GM23248 (cell line): ENCODE data around the gene NR2C2. TPM values are rescaled to one million over a fixed set of nuclear protein-coding genes. Genes with fewer than 3 reads are reported as not detected.
"Not testable (repeated sequence)": the region's sequence is repeated elsewhere in the genome, so short reads cannot be mapped to it uniquely, and the experiment has no call there.

Source experiments
- DNase-seq: peaks from one replicate; pipeline ENCODE4 v3.0.0-alpha.2; 2015
- H2AFZ ChIP-seq: fragments of 200-600 bp; sonication (generic); 2 replicates; pipeline ENCODE4 v1.6.1; 2016; ENCODE audit warnings: antibody characterized with exemption
- H3F3A ChIP-seq: fragments of 200-600 bp; sonication (generic); 2 replicates; pipeline ENCODE4 v1.6.1; 2016; ENCODE audit warnings: mild to moderate bottlenecking, antibody characterized with exemption, mixed run types; ENCODE audit not compliant: insufficient read depth
- H3K27ac ChIP-seq: fragments of 200-600 bp; sonication (generic); 2 replicates; pipeline ENCODE4 v1.5.1; 2016; ENCODE audit warnings: mild to moderate bottlenecking
- H3K27me3 ChIP-seq: fragments of 200-600 bp; sonication (generic); replicated peaks from 2 replicates; pipeline ENCODE4 v1.6.1; 2016; ENCODE audit warnings: mild to moderate bottlenecking; ENCODE audit not compliant: insufficient read depth
- H3K36me3 ChIP-seq: fragments of 200-600 bp; sonication (generic); 2 replicates; pipeline ENCODE4 v1.6.1; 2016; ENCODE audit warnings: low read depth, mild to moderate bottlenecking
- H3K4me1 ChIP-seq: fragments of 200-600 bp; sonication (generic); 2 replicates; pipeline ENCODE4 v1.6.1; 2016; ENCODE audit warnings: mild to moderate bottlenecking; ENCODE audit not compliant: insufficient read depth
- H3K4me2 ChIP-seq: fragments of 200-600 bp; sonication (generic); one replicate; pipeline ENCODE4 v1.6.1; 2016; ENCODE audit warnings: mild to moderate bottlenecking; ENCODE audit not compliant: unreplicated experiment
- H3K4me3 ChIP-seq: fragments of 200-600 bp; sonication (generic); 2 replicates; pipeline ENCODE4 v1.5.1; 2016; ENCODE audit warnings: mild to moderate bottlenecking
- H3K79me2 ChIP-seq: fragments of 200-600 bp; sonication (generic); 2 replicates; pipeline ENCODE4 v1.6.1; 2016; ENCODE audit warnings: mild to moderate bottlenecking; ENCODE audit not compliant: insufficient read depth
- H3K9ac ChIP-seq: fragments of 200-600 bp; sonication (generic); 2 replicates; pipeline ENCODE4 v1.6.1; 2016; ENCODE audit warnings: mild to moderate bottlenecking
- H3K9me2 ChIP-seq: fragments of 200-600 bp; sonication (generic); 2 replicates; pipeline ENCODE4 v1.6.1; 2016; ENCODE audit warnings: mixed run types, mild to moderate bottlenecking, moderate library complexity; ENCODE audit not compliant: insufficient read depth
- H3K9me3 ChIP-seq: fragments of 200-600 bp; sonication (generic); one replicate; pipeline ENCODE4 v1.6.1; 2017; ENCODE audit warnings: low read depth
- H4K20me1 ChIP-seq: fragments of 200-600 bp; sonication (generic); 2 replicates; pipeline ENCODE4 v1.6.0; 2016; ENCODE audit not compliant: insufficient read depth
- EZH2 ChIP-seq: fragments of 200-600 bp; sonication (generic); IDR thresholded peaks from 2 replicates; pipeline ENCODE4 v1.6.1; 2018; ENCODE audit warnings: antibody characterized with exemption, mild to moderate bottlenecking; ENCODE audit not compliant: insufficient read depth, poor library complexity, severe bottlenecking
- EZH2phosphoT487 ChIP-seq: fragments of 200-600 bp; sonication (generic); IDR thresholded peaks from 2 replicates; pipeline ENCODE4 v1.6.1; 2018; ENCODE audit warnings: antibody characterized with exemption, moderate library complexity, mild to moderate bottlenecking, low read depth; ENCODE audit not compliant: insufficient read depth
- WGBS, 2 experiments: methylation state at CpG; one replicate each; pipeline ENCODE4 v1.1.6; 2015 to 2017; ENCODE audit warnings: low lambda C conversion rate in 2 of 2, low coverage in 1 of 2; ENCODE audit errors: missing lambda C conversion rate in 2 of 2; 5-methylcytosine and 5-hydroxymethylcytosine counted together
- in situ Hi-C: fragments of 300-500 bp; cut with MboI; formaldehyde crosslinking; loops from 2 replicates; pipeline ENCODE4 v1.15.0; 2020
- polyA plus RNA-seq: library from polyadenylated mRNA; unstranded; fragments of >200 nt; fragmentation: Nextera tagmentation; extraction: Ambion mirVana; gene quantifications from 2 replicates; pipeline ENCODE4 v1.2.1, GENCODE V29; 2016
- total RNA-seq: library from RNA; depleted of rRNA; stranded (reverse); fragments of >200 nt; shearing (Covaris generic); gene quantifications from 2 replicates; pipeline ENCODE4 v1.2.3, GENCODE V29; 2014

The NR2C2 gene
- total and polyA plus RNA-seq, 2 experiments from 2014 or later, result 9.6 to 27.5 TPM

- in situ Hi-C loops, result no loop called here
- no peaks in the 10 kb centered on the region for H3K36me3 ChIP-seq
- H4K20me1 ChIP-seq, result 0 out of 2 replicates have a peak, but pooled peaks cover 7% of the 10 kb centered on the region
- no peaks in the 10 kb centered on the region for H3K27me3 ChIP-seq
- peaks cover 20% of the 10 kb centered on the region; the same call in 1 of the 2 replicates for H3K4me1 ChIP-seq
- peak; percentile 28 for DNase-seq
- H3K9ac ChIP-seq, result no peak overlapping the region
- WGBS, 2 experiments, result 94 to 97% methylated on average over 7 of the region's 7 CpGs
- H3F3A ChIP-seq, result no peaks in the 10 kb centered on the region
- no peak overlapping the region for H2AFZ ChIP-seq
- H3K27ac ChIP-seq, result no peak overlapping the region
- H3K9me2 ChIP-seq, result no peaks in the 10 kb centered on the region
- H3K4me2 ChIP-seq, result no peak overlapping the region
- no peak for TF ChIP-seq EZH2
- no peak for TF ChIP-seq EZH2phosphoT487
- H3K4me3 ChIP-seq, result no peak overlapping the region
- H3K9me3 ChIP-seq, result no peaks in the 10 kb centered on the region
- peaks cover 100% of the 10 kb centered on the region for H3K79me2 ChIP-seq
Observed at GRCh38 chr3:14991818-14992612, 44.6 kb downstream of the NR2C2 start.

- Histone ChIP-seq H3K4me3 (no peak overlapping the region), H3K79me2 (peaks cover 98% of the 10 kb centered on the region), H3K27me3 (no peaks in the 10 kb centered on the region), H3K4me1 (no peaks in the 10 kb centered on the region), H3K9ac (no peak overlapping the region), H4K20me1 (0 out of 2 replicates have a peak, but pooled peaks cover 3% of the 10 kb centered on the region), H3K36me3 (peaks cover 7% of the 10 kb centered on the region; the same call in 1 of the 2 replicates), H3F3A (no peaks in the 10 kb centered on the region), H2AFZ (no peak overlapping the region), H3K4me2 (no peak overlapping the region), H3K27ac (no peak overlapping the region), H3K9me2 (no peaks in the 10 kb centered on the region), H3K9me3 (no peaks in the 10 kb centered on the region)
- DNase-seq, result no peak
- WGBS, 2 experiments, result 95% methylated on average over 1 of the region's 1 CpG
- TF ChIP-seq EZH2phosphoT487 (no peak), EZH2 (no peak)
- in situ Hi-C loops, result no loop called here
Observed at GRCh38 chr3:14997941-14998340, 50.6 kb downstream of the NR2C2 start.

GRCh38 chr3:14999182-14999581 is 51.8 kb downstream of the NR2C2 start:
- H3K4me2 ChIP-seq, DNase-seq, H4K20me1 ChIP-seq, H3K4me1 ChIP-seq, H3F3A ChIP-seq, in situ Hi-C loops, H3K4me3 ChIP-seq, H3K36me3 ChIP-seq, H3K9me3 ChIP-seq, H3K27me3 ChIP-seq, H3K9me2 ChIP-seq, H3K9ac ChIP-seq, H3K27ac ChIP-seq, H2AFZ ChIP-seq: not testable (repeated sequence)
- WGBS, 2 experiments, result 98% methylated on average over 6 of the region's 6 CpGs
- H3K79me2 ChIP-seq, result peaks cover 98% of the 10 kb centered on the region

- H3K4me3 ChIP-seq, result no peak overlapping the region
- H2AFZ ChIP-seq, result no peak overlapping the region
- no peaks in the 10 kb centered on the region for H3K27me3 ChIP-seq
- H3K4me1 ChIP-seq, result peaks cover 12% of the 10 kb centered on the region
- H3K9ac ChIP-seq, result no peak overlapping the region
- in situ Hi-C loops, result no loop called here
- DNase-seq, result peak; percentile 83
- H3K36me3 ChIP-seq, result peaks cover 9% of the 10 kb centered on the region; the same call in 1 of the 2 replicates
- H3K9me2 ChIP-seq, result no peaks in the 10 kb centered on the region
- no peaks in the 10 kb centered on the region for H4K20me1 ChIP-seq
- peaks cover 13% of the 10 kb centered on the region for H3F3A ChIP-seq
- H3K4me2 ChIP-seq, result no peak overlapping the region
- H3K27ac ChIP-seq, result peak overlapping the region; percentile 11; the same call in 1 of the 2 replicates
- WGBS, 2 experiments, result 68 to 70% methylated on average over 4 of the region's 4 CpGs
- TF ChIP-seq EZH2phosphoT487 (no peak), EZH2 (no peak)
- peaks cover 29% of the 10 kb centered on the region for H3K79me2 ChIP-seq
- no peaks in the 10 kb centered on the region for H3K9me3 ChIP-seq
Observed at GRCh38 chr3:15007681-15008141, 60.3 kb downstream of the NR2C2 start.
